Cardiac muscle cell (in vitro differentiated cells and primary cell): ENCODE results near the gene LRRC14B. TPM values are rescaled to one million over a fixed set of nuclear protein-coding genes. Genes with fewer than 3 reads are reported as not detected.

ENCODE experiments used
- DNase-seq, 2 donors: peaks; one replicate each; pipeline versions ENCODE4 v3.0.0 to v3.0.0-alpha.2; 2010 to 2017; ENCODE audit warnings: low read depth in 1 of 2, low spot score in 1 of 2
- H3K27ac ChIP-seq: fragments of 200-600 bp; sonication (generic); 2 replicates; pipeline ENCODE4 v1.5.1; 2016
- H3K27me3 ChIP-seq: fragments of 200-600 bp; sonication (generic); 2 replicates; pipeline ENCODE4 v1.6.0; 2016; ENCODE audit warnings: control low read depth
- H3K36me3 ChIP-seq: fragments of 200-600 bp; sonication (generic); 2 replicates; pipeline ENCODE4 v1.5.1; 2016; ENCODE audit warnings: control low read depth
- H3K4me1 ChIP-seq: fragments of 200-600 bp; sonication (generic); 2 replicates; pipeline ENCODE4 v1.8.1; 2017; ENCODE audit warnings: low read depth, mild to moderate bottlenecking, mixed run types
- H3K4me3 ChIP-seq: fragments of 200-600 bp; sonication (generic); 2 replicates; pipeline ENCODE4 v1.5.1; 2016; ENCODE audit warnings: mild to moderate bottlenecking
- H3K9me3 ChIP-seq: fragments of 200-600 bp; sonication (generic); 2 replicates; pipeline ENCODE4 v1.5.1; 2017; ENCODE audit warnings: low read depth, mild to moderate bottlenecking, control low read depth
- CTCF ChIP-seq: IDR thresholded peaks from 2 replicates; pipeline ENCODE4 v1.5.1; 2012; ENCODE audit warnings: low read depth, mild to moderate bottlenecking, low read length
- polyA plus RNA-seq: library from polyadenylated mRNA; unstranded; fragments of >200 nt; fragmentation: Nextera tagmentation; extraction: Ambion mirVana; gene quantifications from 2 replicates; pipeline ENCODE4 v1.2.1, GENCODE V29; 2016
- total RNA-seq: library from RNA; depleted of rRNA; stranded (reverse); fragments of >200 nt; gene quantifications from 2 replicates; pipeline ENCODE4 v1.2.3, GENCODE V29; 2016

The LRRC14B gene
- total and polyA plus RNA-seq, 2 experiments from 2014 or later, result 2.7 to 3.6 TPM

GRCh38 chr5:160921-161802 is 30.1 kb upstream of the LRRC14B start:
- Histone ChIP-seq H3K4me1 (no peaks in the 10 kb centered on the region), H3K9me3 (no peaks in the 10 kb centered on the region), H3K36me3 (no peaks in the 10 kb centered on the region), H3K27me3 (no peaks in the 10 kb centered on the region), H3K4me3 (no peak overlapping the region), H3K27ac (no peak overlapping the region)
- TF ChIP-seq CTCF, result no peak
- no peak for DNase-seq

GRCh38 chr5:161803-162110 is 29.5 kb upstream of the LRRC14B start:
- no peak overlapping the region for H3K27ac ChIP-seq
- no peak for DNase-seq
- no peaks in the 10 kb centered on the region for H3K4me1 ChIP-seq
- no peaks in the 10 kb centered on the region for H3K9me3 ChIP-seq
- H3K4me3 ChIP-seq, result no peak overlapping the region
- TF ChIP-seq CTCF, result no peak
- H3K27me3 ChIP-seq, result no peaks in the 10 kb centered on the region
- H3K36me3 ChIP-seq, result no peaks in the 10 kb centered on the region

GRCh38 chr5:162190-162564 is 29.1 kb upstream of the LRRC14B start:
- Histone ChIP-seq H3K36me3 (no peaks in the 10 kb centered on the region), H3K27me3 (no peaks in the 10 kb centered on the region), H3K4me3 (no peak overlapping the region), H3K4me1 (no peaks in the 10 kb centered on the region), H3K27ac (no peak overlapping the region), H3K9me3 (no peaks in the 10 kb centered on the region)
- no peak for DNase-seq
- no peak for TF ChIP-seq CTCF

GRCh38 chr5:162565-163337 is 28.5 kb upstream of the LRRC14B start:
- TF ChIP-seq CTCF, result no peak
- DNase-seq, result no peak
- no peaks in the 10 kb centered on the region for H3K9me3 ChIP-seq
- H3K36me3 ChIP-seq, result no peaks in the 10 kb centered on the region
- H3K27ac ChIP-seq, result no peak overlapping the region
- no peak overlapping the region for H3K4me3 ChIP-seq
- H3K27me3 ChIP-seq, result no peaks in the 10 kb centered on the region
- H3K4me1 ChIP-seq, result no peaks in the 10 kb centered on the region

- no peaks in the 10 kb centered on the region for H3K4me1 ChIP-seq
- no peak overlapping the region for H3K4me3 ChIP-seq
- H3K36me3 ChIP-seq, result no peaks in the 10 kb centered on the region
- H3K9me3 ChIP-seq, result no peaks in the 10 kb centered on the region
- DNase-seq, result no peak
- H3K27ac ChIP-seq, result no peak overlapping the region
- no peaks in the 10 kb centered on the region for H3K27me3 ChIP-seq
- TF ChIP-seq CTCF, result no peak
Observed at GRCh38 chr5:163338-163620, 28.0 kb upstream of the LRRC14B start.
